HG03575 (cell line): ENCODE results near the gene FNDC11.
"Not testable (repeated sequence)": the region's sequence is repeated elsewhere in the genome, so short reads cannot be mapped to it uniquely, and the experiment has no call there.

Experiments
- ATAC-seq: cut with Tn5 transposase; IDR thresholded peaks from one replicate; pipeline ENCODE4 v1.9.1; 2021; ENCODE audit not compliant: unreplicated experiment, insufficient number of reproducible peaks, low FRiP score; ENCODE audit errors: extremely low read depth

The FNDC11 gene

GRCh38 chr20:63548542-63548941 is 5.4 kb upstream of the FNDC11 start:
- no peak for ATAC-seq

GRCh38 chr20:63549019-63549418 is 4.9 kb upstream of the FNDC11 start:
- no peak for ATAC-seq

DNA sequence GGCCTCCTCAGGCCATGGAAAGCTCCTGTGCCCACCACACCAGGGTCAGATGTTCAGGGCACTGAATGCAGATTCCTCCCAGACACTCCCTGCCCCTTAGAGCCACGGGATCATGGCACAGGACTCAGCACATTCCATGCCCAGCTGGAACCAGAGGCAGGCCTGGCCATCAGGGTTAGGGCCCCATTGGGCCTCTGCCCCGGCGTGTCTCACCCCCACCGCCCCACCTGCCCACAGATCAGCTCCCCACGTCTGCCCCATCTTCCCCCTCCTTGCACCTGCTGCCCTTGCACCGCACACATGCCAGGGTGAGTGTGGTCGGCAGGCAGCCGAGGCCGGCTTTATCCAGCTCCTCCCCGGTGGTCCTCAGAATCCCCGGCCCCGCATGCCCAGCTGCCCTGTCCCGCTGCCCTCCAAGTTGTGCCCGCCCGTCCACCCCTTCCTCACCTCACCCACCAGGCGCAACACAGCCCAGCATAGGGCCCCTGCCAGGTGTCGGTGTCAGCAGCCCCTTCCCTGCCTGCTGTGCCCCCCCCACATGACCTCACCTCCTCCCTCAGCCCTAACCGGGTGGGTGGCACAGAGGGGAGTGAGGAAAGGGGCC is 4.2 kb upstream of the FNDC11 start:
- no peak for ATAC-seq

DNA sequence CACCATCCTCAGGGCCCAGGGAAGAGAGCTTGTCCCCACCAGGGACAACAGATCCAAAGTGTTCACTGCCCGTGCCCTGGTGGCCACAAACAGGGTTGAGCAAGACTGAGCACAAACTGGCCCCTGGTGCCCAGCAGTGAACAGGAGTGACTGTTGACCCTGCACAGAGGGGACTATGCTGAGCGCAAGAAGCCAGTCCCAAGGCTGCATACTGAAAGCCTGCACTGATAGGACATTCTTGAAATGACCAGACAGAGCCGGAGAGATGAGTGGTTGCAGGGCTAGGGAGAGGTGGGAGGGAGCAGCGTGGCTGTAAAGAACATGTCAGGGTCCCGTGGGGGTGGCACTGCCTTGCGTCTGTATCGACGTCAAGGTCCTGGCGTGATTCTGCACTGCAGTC is 2.9 kb upstream of the FNDC11 start:
- ATAC-seq: no peak

GRCh38 chr20:63552481-63553249 is 1.3 kb upstream of the FNDC11 start:
- no peak for ATAC-seq

- ATAC-seq: no peak
Measured at GRCh38 chr20:63553251-63553932, 567 bp upstream of the FNDC11 start.

GRCh38 chr20:63554361-63555278 is 661 bp downstream of the FNDC11 start:
- ATAC-seq: no peak

DNA sequence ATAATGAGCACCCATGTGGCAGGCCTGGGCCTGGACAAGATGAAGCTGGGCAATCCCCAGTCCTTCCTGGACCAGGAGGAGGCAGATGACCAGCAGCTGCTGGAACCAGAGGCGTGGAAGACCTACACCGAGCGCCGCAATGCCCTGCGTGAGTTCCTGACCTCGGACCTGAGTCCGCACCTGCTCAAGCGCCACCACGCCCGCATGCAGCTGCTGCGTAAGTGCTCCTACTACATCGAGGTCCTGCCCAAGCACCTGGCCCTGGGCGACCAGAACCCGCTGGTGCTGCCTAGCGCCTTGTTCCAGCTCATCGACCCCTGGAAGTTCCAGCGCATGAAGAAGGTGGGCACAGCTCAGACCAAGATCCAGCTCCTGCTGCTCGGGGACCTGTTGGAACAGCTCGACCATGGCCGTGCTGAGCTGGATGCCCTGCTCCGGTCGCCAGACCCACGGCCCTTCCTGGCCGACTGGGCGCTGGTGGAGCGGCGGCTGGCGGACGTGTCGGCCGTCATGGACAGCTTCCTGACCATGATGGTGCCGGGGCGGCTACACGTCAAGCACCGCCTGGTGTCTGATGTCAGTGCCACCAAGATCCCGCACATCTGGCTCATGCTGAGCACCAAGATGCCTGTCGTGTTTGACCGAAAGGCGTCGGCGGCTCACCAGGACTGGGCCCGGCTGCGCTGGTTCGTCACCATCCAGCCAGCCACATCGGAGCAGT is 1.9 kb downstream of the FNDC11 start:
- no peak for ATAC-seq

DNA sequence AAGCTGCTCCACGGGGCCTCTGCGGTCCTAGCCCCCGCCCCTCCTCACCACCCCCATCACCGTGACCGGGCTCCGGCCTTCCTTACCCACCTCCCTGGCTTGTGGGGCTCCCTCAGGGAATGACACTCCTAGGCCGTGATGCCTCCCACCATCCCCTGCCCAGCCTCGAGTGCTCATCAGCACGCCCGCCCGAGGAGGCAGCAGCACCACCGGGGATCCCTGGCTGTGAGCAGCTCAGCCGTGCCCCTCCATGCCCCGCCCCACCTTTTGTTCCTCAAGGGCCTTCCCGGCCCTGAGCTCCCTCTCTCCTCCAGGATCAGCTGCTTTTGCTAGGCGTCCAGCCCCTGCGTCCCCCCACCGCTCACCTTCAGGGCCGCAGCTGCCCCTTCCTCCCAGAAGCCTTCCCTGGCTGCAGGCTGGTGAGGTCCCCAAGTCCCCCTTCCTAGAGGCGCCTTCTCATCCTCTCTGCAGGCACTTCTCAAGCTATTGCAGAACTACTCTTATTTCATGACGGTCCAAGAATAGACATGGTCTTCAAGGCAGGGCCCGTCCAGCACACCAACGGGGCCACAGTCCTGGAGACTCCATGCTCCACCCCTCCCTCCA is 3.0 kb downstream of the FNDC11 start:
- no peak for ATAC-seq

GRCh38 chr20:63557481-63557891 is 3.5 kb downstream of the FNDC11 start:
- ATAC-seq: no peak

- no peak for ATAC-seq
Measured at GRCh38 chr20:63558804-63559484, 5.0 kb downstream of the FNDC11 start.

- ATAC-seq: not testable (repeated sequence)
Measured at GRCh38 chr20:63559485-63560332, 5.8 kb downstream of the FNDC11 start.

DNA sequence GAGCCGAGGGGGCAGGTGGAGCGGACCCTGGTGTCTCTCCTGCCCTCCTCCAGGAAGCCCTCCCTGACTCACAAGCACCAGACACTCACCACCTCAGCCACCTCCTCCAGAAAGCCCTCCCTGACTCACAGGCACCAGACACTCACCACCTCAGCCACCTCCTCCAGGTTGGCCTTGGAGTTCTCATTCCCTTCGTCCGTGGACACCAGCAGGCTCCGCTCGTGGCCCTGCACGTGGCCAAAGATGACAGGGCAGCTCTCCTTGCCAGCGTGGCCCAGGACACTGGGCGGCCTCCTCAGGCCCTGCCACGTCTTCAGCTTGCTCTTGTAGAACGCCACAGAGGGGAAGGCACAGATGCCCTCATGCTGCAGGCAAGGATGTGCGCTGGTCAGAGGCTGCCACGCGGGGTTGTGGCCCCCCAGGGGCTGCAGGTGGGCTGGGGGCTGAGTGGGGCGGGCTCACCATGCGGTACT is 6.4 kb downstream of the FNDC11 start:
- ATAC-seq: no peak

DNA sequence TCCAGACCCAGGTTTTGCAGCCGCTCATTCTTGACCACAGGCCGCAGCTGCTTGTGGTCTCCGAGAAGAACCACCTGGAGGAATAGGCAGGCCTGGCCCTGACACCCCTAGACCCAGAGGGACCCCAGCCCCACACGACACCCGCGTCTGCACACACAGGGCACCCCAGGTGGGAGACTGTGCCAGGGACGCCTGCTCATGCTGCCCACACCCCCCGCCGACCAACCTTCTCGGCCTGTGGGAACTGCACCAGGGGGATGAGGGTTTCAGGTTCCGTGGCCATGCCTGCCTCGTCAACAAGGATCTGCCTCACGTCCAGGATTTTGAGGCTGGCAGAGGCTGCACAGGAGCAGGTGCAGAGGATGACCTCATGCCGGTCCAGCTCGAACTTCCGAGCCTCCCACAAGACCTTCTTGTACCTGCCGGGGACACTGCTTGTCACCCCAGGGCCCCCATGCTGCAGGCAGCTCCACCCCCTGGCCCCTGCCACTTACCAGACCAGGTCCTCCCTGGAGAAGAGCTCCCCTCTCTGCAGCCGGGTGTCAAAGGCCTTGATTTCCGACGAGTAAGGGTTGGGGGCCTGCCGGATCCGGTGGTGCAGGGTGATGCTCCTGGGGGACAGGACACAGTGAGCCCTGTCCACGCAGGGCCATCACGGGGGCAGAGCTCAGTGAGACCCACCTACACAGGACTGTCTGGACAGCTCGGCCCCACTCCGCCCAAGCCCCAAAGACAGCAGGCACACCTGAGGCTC is 7.1 kb downstream of the FNDC11 start:
- no peak for ATAC-seq

DNA sequence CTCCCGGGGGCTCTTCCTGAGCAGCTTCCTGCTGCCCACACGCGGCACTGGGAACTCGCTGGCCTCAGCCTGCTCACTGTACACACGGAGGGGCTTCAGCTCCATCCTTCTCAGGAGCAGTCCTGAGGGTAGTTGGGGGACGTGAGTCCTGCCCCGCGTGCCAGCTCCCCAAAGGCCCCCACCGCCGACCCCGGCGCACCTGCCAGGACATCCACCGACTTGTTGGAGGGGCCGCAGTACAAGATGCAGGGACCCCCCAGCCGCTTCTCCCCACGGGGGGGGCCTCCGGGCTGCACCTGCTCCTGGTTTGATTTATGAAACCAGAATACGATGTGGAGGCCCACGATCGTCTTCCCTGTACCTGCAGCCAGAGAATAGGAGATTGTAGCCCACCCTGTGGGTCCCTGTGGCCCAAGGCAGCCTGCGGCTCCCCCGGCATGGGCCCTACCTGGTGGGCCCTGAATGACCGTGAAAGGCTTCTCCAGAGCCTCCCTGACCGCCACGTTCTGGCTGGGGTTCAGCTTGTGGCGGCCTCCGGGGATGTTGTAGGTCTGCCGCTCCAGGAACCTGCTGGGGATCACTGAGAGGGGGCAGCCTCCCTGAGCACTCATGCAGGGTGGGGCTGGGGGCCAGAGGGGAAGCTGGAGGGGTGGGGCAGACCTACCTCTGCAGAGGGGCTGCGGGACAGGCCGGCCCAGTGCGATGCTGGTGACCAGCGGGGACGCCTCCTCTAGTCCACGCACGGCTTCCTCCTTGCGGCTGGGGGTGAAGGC is 7.9 kb downstream of the FNDC11 start:
- no peak for ATAC-seq
